Measurements from ENCODE around the gene RPS6KA2.
A peak's percentile ranks its signal among the peaks of the same experiment; 100 is the strongest.

RPS6KA2 gene

DNA sequence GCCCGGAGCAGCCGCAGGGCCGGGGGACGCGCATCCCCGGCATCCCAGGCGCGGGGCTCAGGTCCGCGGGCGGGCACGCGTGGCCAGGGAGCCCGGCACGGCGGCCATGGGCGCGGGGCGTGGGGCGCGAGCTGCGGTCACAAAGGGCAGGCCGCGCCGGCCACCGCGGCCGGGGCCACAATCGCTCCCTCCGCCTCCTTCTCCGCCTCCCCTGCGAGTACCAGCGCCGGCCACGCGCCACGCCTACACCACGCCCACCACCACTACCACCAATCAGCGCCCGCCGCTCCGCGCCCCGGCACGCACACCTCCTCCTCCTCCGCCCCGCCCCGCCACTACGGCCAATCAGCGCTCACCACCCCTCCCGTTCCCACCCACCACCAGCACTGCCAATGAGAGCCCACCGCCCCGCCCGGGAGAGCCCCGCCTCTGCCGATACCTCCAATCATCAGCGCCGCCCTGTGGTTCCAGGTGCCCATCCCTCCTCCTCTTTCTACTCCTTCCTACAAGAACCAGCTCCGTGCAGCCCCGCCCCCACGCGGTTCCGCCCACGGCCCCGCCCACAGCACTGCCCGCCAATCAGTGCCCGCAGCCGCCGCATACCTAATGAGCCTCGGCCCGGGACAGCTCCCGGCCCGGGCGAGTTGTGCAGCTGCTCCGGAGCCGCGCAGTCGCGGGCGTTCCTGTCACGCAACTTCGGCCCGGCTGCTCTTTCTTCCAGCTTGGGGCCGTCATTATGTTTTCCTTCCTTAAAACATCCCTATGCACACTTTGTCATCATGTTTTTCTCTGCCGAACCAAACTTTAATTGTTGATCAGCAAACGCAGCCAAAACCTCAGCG lies at the start of gene RPS6KA2:
TSS of gene RPS6KA2 (minus strand) at position 219 of the 842 bp plus-strand sequence. CDS start 232 bp downstream, outside the sequence.
- Mint-ChIP-seq H3K27ac (peak within 1 kb of the TSS; percentile 89 to 93), H3K4me3 (peak within 1 kb of the TSS; percentile 83 to 91), H3K4me1 (peaks cover 26% of the 10 kb centered on the region), H3K9me3 (no peaks in the 10 kb centered on the region), H3K27me3 (peaks cover 64% of the 10 kb centered on the region)
- DNase-seq (peak; percentile 100), ATAC-seq (peak; percentile 93)

DNA sequence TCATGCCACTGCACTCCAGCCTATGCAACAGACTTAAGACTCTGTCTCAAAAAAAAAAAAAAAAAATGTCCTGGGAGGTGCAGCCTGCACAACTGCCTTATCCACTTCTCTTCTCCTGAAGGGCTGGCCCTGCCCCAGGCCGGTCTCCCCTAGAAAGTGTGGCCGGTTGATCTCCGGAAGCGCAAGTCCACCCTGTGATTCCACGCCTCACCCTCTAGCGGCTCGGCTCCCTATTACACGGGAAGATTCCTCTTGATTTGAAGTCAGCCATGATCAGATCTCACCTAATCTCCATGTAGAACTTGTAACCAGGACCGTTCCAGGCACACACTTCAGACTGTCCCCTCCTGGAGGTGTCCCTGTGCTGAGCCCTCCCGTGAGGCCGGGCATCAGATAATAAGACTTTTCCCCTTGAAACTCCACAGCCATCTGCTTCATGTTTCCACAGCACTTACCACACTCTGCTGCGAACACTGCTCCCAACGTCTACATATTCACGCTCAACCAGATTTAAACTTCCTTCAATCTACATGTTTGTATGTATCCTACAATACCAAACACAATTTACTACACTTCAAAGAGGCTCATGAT lies 49.3 kb upstream of the RPS6KA2 start:
- no peak overlapping the region for H3K4me3 Mint-ChIP-seq
- H3K27ac Mint-ChIP-seq, result no peak overlapping the region

DNA sequence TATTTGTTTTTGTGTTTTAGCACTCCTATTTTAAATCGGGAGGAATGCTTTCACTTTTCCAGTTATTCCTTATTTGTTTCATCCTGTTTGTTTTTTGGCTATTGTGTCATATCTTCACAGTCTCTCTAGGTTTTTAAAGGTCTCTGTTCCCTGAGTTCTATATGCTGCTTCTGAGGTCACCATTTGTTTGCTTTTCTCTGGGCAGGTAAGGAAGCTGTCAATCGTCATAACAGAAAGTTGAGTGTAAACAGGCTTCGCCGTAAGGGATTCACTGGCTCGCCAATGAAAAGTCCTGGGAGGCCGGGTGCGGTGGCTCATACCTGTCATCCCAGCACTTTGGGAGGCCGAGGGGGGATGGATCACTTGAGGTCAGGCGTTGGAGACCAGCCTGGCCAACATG lies 48.7 kb upstream of the RPS6KA2 start:
- no peak for ATAC-seq
- H3K4me3 Mint-ChIP-seq, result no peak overlapping the region

More for the DNA sequence above, 49.3 kb upstream of the RPS6KA2 start:
- H3K4me1 Mint-ChIP-seq, result peaks cover 13% of the 10 kb centered on the region
- H3K27me3 Mint-ChIP-seq, result peaks cover 53% of the 10 kb centered on the region
- DNase-seq (no peak), ATAC-seq (no peak)
- no peaks in the 10 kb centered on the region for H3K9me3 Mint-ChIP-seq

DNA sequence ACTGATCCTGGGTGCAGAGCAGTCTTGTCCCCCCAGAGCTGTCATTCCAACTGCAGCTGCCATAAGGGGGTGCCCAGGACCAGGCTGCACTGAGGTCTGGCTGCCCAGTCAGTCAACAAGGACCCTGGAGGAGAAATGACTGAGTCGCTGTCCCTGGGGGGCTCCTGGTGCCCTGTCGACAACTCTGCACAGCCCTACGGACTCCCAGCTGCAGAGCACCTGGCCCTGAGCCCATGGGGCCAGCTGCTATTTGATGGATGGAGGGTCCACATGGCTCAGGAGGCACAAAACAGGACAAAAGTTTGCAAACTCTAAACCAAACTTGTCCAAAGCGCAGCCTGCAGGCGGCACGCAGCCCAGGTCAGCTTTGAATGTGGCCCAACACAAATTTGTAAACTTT lies 46.3 kb upstream of the RPS6KA2 start:
- no peak overlapping the region for H3K27ac Mint-ChIP-seq

More for the DNA sequence above, 48.7 kb upstream of the RPS6KA2 start:
- H3K27me3 Mint-ChIP-seq, result peaks cover 57% of the 10 kb centered on the region
- DNase-seq, result no peak
- H3K4me1 Mint-ChIP-seq, result peaks cover 13% of the 10 kb centered on the region
- no peak overlapping the region for H3K27ac Mint-ChIP-seq
- no peaks in the 10 kb centered on the region for H3K9me3 Mint-ChIP-seq

DNA sequence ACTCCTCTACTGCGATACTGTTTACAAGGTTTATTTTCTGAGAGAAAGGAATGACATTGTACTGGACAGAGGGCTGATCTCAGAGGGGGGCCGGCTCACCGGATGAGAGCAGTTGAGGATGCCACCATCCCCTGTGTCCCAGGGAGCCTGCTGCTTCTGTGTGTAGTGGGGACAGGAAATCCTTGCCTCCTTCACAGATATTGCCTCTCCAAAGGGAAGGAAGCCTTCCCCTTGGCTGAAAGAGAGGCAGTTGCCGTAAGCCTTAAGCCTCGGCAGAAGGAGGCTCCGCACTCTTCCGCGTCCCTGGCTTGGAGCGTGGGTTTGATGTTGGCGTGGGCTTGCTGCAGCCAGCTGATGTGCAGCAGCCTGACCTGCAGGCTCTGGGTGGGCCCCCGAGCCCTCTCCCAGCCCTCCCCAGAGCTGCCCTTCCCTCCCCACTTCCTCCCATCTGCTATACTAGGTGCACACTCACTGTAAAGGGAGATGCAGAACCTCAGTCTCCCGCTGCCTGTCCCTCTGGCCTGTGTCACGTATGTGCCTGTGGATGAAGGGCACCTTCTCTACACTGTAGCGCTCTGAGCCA lies 45.7 kb upstream of the RPS6KA2 start:
- H3K9me3 Mint-ChIP-seq, result no peaks in the 10 kb centered on the region
- DNase-seq, result no peak
- ATAC-seq, result peak; percentile 49
- peaks cover 49% of the 10 kb centered on the region for H3K27me3 Mint-ChIP-seq
- no peak overlapping the region for H3K4me3 Mint-ChIP-seq
- H3K4me1 Mint-ChIP-seq, result peaks cover 13% of the 10 kb centered on the region
- H3K27ac Mint-ChIP-seq, result no peak overlapping the region

More for the DNA sequence above, 46.3 kb upstream of the RPS6KA2 start:
- ATAC-seq, result no peak
- no peak overlapping the region for H3K4me3 Mint-ChIP-seq
- peaks cover 13% of the 10 kb centered on the region for H3K4me1 Mint-ChIP-seq
- peaks cover 54% of the 10 kb centered on the region for H3K27me3 Mint-ChIP-seq
- H3K9me3 Mint-ChIP-seq, result no peaks in the 10 kb centered on the region
- DNase-seq, result no peak

DNA sequence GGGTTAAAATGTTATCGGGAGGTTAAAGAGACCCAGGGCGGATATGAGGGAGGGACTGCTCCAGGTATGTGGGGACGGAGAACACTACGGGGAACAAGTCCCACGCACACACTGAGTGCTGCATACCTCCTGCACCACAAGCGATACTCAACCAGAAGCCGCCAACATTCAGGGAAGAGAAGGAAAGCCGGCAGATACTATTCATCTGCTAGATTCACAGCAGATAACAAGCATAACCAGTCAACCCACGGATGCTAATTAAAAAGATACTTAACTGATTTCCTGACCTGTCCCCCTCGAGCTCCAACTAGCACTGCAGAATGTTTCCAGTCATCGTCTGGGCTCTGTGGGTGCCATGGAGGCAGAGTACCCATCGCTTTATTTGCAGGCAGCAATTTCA lies 45.1 kb upstream of the RPS6KA2 start:
- no peak overlapping the region for H3K27ac Mint-ChIP-seq
- no peaks in the 10 kb centered on the region for H3K9me3 Mint-ChIP-seq
- DNase-seq (no peak), ATAC-seq (no peak)
- peaks cover 13% of the 10 kb centered on the region for H3K4me1 Mint-ChIP-seq
- no peak overlapping the region for H3K4me3 Mint-ChIP-seq
- H3K27me3 Mint-ChIP-seq, result peaks cover 49% of the 10 kb centered on the region

DNA sequence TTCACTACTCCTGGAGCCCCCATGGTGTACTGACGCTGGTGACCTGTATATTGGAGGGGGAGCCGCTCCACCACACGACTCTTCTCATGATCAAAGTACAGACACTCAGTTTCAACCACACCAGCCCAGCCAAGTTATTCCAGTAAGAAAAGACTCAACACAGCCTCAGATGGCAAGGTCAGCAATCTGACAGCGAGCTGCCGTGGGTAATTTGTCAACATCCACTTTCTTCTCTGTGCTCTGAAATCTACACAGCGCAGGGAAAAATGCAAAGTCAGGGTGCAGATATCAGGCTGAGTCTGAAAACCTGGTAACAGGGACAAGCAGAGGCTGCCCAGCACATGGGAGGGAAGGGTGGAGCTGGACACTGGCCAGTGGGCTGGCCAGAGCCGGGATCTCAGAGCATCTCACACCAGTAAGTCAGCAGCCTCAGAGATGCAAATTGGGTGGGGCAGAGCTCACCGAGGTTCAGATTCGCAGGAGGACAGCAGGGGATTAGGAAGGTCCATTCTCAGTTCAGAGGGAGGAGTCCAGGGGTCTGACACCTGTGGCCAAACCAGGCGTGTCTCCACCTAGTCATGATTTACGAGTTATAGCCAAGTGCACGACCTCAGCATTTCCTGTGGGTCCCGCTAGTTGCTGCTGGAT lies 44.5 kb upstream of the RPS6KA2 start:
- Mint-ChIP-seq H3K9me3 (no peaks in the 10 kb centered on the region), H3K27me3 (peaks cover 49% of the 10 kb centered on the region), H3K27ac (no peak overlapping the region), H3K4me1 (peaks cover 13% of the 10 kb centered on the region), H3K4me3 (no peak overlapping the region)
- ATAC-seq (no peak), DNase-seq (no peak)

DNA sequence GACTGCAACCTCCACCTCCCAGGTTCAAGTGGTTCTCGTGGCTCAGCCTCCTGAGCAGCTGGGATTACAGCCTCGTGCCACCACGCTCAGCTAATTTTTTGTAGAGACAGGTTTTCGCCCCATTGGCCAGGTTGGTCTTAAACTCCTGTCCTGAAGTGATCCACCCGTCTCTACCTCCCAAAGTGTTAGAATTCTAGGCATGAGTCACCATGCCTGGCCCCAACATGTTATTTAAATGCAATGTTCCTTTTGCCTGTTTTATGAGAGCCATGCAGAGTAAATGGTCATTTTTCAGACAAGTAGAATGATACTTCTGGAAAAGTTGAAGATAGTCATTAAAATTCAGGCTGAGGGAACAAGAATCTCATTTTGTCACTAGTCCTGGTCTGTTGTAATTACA lies 43.8 kb upstream of the RPS6KA2 start:
- Mint-ChIP-seq H3K4me3 (no peak overlapping the region), H3K9me3 (no peaks in the 10 kb centered on the region), H3K27ac (no peak overlapping the region), H3K4me1 (peaks cover 13% of the 10 kb centered on the region), H3K27me3 (peaks cover 49% of the 10 kb centered on the region)
- DNase-seq (no peak), ATAC-seq (no peak)

DNA sequence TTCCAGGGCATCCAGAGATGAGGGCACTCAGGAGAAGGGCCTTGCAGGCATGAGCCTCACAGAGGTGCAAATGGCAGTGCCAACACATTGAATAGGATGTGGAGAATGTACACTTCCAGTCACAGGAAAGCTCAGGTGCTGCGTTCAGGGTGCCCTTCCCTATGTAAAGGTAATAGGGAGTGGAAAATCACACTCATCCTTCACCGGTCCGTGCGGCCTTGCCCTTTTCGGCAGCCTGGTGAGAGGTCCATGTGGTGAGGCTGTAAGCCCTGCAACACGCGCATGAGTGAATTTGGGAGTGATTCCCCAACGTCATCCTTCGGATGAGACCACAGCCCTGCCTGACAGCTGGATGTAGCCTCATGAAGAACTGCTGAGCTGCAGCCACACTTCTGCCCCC lies 43.0 kb upstream of the RPS6KA2 start:
- Mint-ChIP-seq H3K27me3 (peaks cover 40% of the 10 kb centered on the region), H3K27ac (no peak overlapping the region), H3K9me3 (no peaks in the 10 kb centered on the region), H3K4me1 (peaks cover 13% of the 10 kb centered on the region), H3K4me3 (no peak overlapping the region)
- ATAC-seq, result no peak
- DNase-seq, result no peak

DNA sequence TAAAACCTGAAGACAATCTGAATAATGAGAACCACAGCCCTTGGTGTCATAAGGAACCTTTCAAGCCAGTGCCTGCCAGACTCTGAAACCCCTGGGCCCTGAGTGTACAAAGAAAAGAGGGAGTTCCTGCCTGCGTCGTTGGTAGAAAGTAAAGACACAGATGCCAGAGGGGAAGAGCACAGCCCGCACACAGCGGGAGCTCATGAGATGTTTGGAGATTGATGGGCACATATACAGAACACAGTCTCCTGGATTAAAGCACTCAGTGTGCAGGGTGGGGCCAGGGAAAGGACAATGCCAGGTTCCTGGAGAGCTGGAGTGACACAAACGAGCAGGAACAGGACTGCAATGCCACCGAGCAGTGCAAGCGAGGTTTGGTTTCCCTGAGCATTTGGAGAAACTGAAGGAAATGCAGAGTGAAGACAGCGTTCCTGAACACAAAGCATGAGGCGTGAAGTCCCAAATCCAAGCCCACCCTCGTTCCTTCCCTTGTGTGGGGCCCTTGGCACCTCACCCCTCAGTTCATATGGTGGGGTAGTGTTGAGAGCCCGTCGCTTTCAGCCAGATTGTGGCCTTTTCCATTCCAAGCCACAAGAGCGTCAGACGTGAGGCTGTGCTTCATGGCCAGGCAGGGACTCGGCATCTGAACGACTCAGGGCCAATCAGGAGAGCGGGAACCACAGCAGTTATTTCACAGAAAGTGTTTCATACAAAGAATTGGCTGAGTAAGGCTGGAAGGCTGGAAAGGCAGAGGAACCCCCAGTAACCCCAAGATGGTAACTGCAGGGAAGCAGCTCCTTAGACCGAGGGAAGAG lies 41.0 kb upstream of the RPS6KA2 start:
- ATAC-seq, result no peak
- H3K4me3 Mint-ChIP-seq, result no peak overlapping the region
- no peak for DNase-seq
- H3K4me1 Mint-ChIP-seq, result peaks cover 9% of the 10 kb centered on the region
- H3K27ac Mint-ChIP-seq, result peak overlapping the region in 1 of 2 donors; percentile 68
- H3K9me3 Mint-ChIP-seq, result no peaks in the 10 kb centered on the region
- H3K27me3 Mint-ChIP-seq, result peaks cover 22% of the 10 kb centered on the region

DNA sequence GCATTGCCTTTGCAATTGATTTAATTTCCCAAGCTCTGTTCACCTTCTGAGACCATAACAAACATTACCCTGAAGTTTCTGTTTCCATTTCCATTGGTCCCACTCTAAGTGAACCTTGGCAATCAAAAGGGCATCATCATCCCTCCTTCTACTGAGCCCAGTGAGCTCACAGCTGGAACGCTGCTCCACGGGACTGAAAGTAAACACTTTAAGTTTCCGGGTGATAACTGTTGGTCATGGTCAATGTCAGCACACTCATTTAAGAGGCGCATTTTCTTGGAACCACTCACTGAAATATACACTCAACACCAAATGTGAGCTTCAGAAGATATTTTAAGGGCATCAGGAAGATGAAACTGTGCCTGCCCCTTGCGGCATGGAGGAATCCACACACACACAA lies 37.1 kb upstream of the RPS6KA2 start:
- Mint-ChIP-seq H3K4me3 (no peak overlapping the region), H3K27me3 (peaks cover 12% of the 10 kb centered on the region), H3K4me1 (no peaks in the 10 kb centered on the region), H3K27ac (no peak overlapping the region), H3K9me3 (no peaks in the 10 kb centered on the region)
- ATAC-seq, result no peak
- no peak for DNase-seq

DNA sequence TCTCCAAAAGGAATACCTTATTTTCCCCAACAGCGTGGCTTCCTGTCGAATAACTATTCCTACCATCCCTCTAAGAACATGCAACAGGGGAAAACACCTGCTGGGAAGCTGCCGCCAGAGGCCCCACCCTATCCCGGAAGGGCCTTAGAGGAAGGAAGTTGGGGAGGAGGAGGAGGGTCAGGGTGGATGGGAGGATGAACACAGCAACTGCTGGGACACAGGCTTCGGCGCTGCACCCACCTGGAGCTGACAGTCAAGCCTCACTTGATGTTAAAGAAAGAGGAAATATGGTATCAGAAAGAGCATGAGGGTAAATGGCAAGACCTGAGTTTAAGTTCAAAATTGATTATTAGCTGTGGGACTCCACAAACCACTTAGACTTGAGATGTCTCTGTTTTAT lies 36.5 kb upstream of the RPS6KA2 start:
- Mint-ChIP-seq H3K4me3 (no peak overlapping the region), H3K9me3 (no peaks in the 10 kb centered on the region), H3K27me3 (peaks cover 12% of the 10 kb centered on the region), H3K27ac (no peak overlapping the region), H3K4me1 (no peaks in the 10 kb centered on the region)
- no peak for DNase-seq
- no peak for ATAC-seq

DNA sequence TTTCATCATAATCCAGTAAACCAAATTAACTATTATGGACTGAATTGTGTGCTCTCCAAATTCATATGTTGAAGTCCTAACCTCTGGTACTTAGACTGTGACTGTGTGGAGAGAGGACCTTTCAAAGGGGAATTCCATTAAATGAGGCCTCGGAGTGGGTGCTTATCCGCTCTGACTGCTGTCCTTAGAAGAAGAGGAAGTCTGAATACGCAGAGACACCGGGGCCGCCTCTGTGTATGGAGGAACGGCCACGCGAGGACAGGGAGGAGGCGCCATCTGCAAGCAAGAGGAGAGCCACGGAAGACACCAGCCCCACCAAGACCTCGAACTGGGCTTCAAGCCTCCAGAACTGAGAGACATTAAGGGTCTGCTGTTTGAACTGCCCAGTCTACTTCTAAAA lies 35.6 kb upstream of the RPS6KA2 start:
- no peak overlapping the region for H3K4me3 Mint-ChIP-seq
- peaks cover 12% of the 10 kb centered on the region for H3K27me3 Mint-ChIP-seq
- ATAC-seq (no peak), DNase-seq (no peak)
- no peak overlapping the region for H3K27ac Mint-ChIP-seq
- no peaks in the 10 kb centered on the region for H3K9me3 Mint-ChIP-seq
- peaks cover under 1% of the 10 kb centered on the region for H3K4me1 Mint-ChIP-seq

DNA sequence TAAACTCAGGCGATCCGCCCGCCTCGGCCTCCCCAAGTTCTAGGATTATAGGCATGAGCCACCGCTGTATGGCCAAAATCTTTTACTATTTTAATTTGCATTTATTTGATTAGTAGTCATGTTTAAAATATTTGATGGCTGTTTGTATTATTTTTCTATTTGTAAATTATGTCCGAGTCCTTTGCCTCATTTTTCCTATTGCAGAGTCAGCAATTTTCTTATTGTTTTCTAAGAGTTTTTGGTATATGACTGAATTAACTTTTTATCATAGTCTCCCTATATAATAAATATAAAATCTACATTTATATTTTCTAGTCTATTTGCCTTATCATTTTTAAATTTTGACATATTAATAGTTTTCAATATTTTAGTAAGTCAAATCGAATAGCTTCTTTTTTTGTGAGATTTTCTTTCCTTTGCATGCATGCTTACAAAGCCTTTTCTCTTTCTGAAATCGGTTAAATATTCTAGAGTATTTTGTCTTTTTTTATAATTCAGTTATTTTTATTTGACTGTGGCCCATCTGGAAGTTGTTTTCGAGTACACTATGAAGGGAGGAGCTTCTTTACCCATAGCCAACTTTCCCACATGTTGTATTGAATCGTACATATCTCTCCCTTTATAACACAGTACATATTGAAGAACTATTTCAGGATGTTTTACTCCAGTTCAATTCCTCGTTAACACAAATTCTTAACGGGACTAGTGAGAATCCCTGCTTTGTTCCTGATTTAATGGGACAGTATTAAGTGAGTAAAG lies 34.5 kb upstream of the RPS6KA2 start:
- Mint-ChIP-seq H3K4me3 (no peak overlapping the region), H3K9me3 (no peaks in the 10 kb centered on the region), H3K4me1 (peaks cover 12% of the 10 kb centered on the region), H3K27me3 (peaks cover 12% of the 10 kb centered on the region), H3K27ac (no peak overlapping the region)
- ATAC-seq (no peak), DNase-seq (no peak)

Data from stimulated activated naive CD8-positive, alpha-beta T cell treated with anti-CD3 and anti-CD28 coated beads, Interleukin-15, amount 100 ng/mL, for 72 hours (primary cell).